Activated gamma-delta T cell (primary cell): ENCODE data around the gene AK2.
"Not testable (repeated sequence)": the region's sequence is repeated elsewhere in the genome, so short reads cannot be mapped to it uniquely, and the experiment has no call there.

Source experiments
- DNase-seq: peaks from one replicate; lab custom pipeline; 2025; lab: John Stamatoyannopoulos, UW

The AK2 gene

DNA sequence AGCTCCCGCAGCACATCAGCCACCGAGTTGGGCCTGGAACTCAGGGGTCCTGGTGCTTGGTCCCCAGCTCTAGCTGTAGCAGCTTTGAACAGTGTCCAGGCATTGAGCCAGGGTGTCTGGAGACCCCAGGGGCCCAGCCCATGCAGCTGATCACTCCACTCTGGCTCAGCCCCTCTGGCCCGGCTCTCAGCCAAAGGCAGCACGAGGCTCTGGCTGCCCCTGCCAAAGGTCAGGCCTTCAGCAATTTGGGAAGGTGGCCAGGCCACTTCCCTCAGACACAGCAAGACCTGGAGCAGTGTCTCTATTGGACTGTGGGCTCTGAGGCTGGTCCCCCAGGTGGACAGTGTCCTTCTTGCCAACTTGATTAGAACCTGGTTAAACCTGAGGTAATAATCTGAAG lies 37.7 kb downstream of the AK2 start:
- no peak for DNase-seq

GRCh38 chr1:32998064-32998463 lies 38.6 kb downstream of the AK2 start:
- DNase-seq, result no peak

- DNase-seq, result no peak
Measured at GRCh38 chr1:32997381-32997891, 39.2 kb downstream of the AK2 start.

- DNase-seq, result not testable (repeated sequence)
Measured at GRCh38 chr1:32993324-32993636, 43.4 kb downstream of the AK2 start.

- DNase-seq, result no peak
Measured at GRCh38 chr1:32992489-32993323, 44.0 kb downstream of the AK2 start.

- DNase-seq, result no peak
Measured at GRCh38 chr1:32991819-32992488, 44.7 kb downstream of the AK2 start.

- no peak for DNase-seq
Measured at GRCh38 chr1:32991386-32991785, 45.3 kb downstream of the AK2 start.

DNA sequence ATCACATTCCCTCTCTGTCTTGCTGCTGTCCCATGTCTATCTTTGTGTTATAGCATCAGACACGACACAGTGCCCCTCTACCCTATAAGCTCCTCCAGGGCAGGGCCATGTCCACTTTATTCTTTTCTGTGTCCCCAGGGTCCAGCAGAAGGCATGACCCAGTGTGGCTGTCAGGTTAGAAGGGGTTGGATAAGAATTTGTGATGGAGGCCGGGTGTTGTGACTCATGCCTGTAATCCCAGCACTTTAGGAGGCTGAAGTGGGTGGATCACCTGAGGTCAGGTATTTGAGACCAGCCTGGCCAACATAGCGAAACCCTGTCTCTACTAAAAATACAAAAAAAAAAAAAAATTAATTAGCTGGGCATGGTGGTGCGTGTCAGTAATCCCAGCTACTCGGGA lies 45.8 kb downstream of the AK2 start:
- no peak for DNase-seq

DNA sequence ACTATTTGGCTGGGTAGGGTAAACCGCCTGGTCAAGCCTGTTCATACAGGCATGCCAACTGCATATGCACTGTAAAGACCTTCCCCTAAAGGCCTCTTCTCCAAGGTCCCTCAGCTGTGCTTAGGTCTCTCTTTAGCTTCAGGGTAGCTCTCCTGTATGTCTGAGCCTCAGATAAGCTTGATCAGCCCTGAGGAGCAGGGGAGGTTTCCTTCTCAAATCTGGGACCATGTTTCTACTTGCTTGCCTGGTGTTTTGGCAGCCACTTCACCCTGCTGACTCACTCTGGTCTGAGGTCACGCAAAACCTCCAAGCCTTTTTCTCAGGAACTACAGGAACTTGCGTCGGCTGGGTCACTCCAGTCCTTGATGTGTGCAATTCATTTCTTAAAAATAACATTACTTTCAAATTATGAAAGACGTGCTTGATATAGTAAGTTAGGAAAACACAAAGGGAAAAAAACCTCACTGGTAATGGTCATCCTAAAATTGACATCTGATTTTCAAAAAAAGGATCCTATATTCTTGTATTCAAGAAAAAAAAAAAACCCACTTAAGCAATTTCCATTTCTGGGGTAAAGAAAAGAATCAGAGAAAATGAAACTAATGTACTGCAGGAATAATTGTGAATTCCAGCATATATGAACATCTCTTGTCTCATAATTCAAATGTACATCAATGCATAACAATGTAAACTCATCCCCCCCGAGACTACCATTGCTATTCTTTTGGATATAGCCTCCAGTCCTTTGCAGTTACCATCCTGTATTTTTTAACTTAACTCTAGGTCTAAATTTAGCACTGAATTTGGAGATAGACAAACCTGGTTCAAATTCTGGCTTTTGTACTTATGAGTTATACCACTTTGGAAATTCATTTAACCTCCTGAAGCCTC lies 47.3 kb downstream of the AK2 start:
- no peak for DNase-seq

DNA sequence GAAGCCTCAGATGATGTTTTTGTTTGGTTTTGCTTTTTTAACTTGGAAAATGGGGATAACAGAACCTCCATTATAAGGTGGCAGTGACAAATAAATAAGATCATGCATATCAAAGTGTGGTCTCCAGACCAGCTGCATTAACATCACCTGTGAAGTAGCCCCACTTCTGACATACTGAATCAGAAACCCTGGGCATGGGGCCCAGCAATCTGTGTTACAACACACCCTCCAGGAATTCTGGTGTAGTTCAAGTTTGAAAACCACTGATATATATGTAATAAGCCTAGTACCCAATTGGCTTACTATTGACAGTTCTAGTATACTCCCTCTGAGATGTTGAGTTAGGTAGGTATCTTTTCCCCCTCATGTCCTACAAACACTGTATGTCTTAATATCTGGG lies 48.0 kb downstream of the AK2 start:
- DNase-seq, result no peak

GRCh38 chr1:32985226-32985625 lies 51.5 kb downstream of the AK2 start:
- no peak for DNase-seq

DNA sequence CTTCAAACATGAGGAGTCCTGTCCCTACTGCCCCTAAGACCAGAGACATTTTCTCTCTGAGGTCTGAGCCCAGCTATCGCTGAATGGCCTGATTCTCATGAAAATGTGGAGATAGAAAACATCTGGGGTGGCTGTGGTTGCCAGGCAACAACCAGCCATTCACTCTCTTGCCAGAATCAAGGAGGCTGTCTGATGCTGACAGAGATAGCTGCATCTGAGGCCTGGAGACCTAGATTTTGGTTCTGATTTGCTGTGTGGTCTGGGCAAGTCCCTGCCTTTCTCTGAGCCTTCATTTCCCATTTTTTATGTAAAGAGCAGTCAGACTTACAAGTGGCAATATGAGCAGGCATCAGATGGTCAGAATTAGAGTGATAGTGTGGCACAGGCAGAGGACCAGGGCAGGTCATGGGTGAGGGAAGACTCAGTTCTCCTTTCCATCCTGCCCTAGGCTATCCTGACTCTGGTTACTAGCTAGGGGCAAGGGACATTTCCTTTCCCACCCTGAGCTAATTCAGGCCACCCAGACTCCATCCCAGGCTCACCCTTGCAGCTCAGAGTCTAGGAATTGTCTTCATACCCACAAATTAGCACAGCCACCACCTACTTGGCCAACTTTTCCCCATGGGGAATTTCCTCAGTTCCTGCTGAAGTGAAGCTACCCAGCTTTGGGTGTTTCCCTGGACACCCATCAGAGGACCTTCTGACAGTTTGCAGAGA lies 52.1 kb downstream of the AK2 start:
- DNase-seq, result no peak

DNA sequence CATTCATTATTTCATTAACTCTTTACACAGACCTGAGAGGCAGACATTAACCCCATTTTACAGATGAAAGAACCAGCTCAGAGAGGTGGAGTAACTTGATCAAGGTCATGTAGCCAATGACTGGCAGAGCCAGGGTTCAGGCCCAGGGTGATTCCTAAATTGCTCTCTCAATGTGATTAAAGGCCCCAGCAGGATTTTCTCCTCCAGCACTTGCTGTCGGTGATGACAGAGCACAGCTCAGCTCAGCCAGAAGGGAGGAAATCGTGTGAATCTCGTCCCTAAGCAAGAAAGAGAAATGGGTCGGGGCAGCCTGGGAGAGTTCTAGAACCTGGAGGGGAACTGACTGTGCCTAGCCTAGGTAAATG lies 52.6 kb downstream of the AK2 start:
- no peak for DNase-seq

DNA sequence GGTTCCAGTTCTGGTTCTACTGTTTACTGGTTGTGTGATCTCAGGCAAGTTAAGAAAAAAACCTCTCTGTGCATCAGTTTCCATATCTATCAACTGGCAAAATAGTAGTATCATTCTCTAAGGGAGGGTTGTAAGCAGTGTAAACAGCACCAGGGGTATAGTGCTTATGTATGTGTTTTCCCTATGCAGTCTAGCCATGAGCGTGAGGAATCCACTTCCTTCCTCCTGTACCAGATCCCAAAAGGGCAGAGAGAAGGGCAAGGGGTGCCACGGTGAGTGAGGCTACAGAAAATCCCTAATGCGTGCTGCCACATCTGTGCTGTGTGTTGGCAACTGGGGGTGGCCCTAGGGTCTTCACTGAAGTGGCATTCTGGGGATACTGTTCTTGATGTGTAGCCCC lies 53.7 kb downstream of the AK2 start:
- no peak for DNase-seq

GRCh38 chr1:32981003-32981901 lies 55.4 kb downstream of the AK2 start:
- DNase-seq, result no peak

DNA sequence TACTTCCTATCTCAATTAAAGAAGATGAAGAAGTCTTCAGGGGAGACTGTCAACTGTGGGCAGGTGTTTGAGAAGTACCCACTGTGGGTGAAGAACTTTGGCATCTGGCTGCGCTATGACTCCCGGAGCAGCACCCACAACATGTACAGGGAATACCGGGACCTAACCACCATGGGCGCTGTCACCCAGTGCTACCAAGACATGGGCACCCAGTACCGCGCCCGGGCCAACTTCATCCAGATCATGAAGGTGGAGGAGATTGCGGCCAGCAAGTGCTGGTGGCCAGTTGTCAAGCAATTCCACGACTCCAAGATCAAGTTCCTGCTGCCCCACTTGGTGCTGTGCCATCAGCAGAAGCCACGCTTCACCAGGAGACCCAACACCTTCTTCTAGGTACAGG lies 56.6 kb downstream of the AK2 start:
- no peak for DNase-seq

GRCh38 chr1:32978854-32979253 lies 57.8 kb downstream of the AK2 start:
- DNase-seq, result no peak

DNA sequence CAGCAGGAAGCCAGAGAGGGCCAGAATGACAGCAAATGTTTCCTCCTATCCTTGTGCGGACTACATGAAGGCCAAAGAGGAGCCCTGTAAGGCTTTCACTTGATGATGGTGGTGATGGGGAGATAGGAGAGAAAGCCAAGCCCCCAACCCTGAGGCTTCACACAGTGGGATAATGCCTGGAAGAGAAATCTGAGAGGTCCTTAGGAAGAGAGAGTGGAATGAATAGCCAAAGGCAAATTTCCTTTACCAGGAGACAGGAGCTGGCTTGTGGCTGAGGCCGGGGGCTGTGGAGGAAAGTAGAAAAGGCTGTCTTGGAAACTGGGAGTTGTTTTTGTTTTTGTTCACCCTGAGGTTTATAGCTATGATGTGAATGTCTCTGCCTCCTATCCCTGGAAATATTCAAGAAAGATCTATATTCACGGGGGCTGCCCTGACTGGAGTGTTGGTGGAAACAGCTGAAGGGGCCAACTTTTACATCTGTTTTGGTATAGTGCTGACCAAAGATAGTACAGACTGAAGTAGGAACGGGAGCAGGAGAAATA lies 59.1 kb downstream of the AK2 start:
- no peak for DNase-seq

- not testable (repeated sequence) for DNase-seq
Measured at GRCh38 chr1:32975055-32975454, 61.6 kb downstream of the AK2 start.

- DNase-seq, result not testable (repeated sequence)
Measured at GRCh38 chr1:32973458-32973857, 63.2 kb downstream of the AK2 start.
